Breast epithelium (tissue), 4 donors: Measurements from ENCODE around the gene ARHGAP10. TPM values are rescaled to one million over a fixed set of nuclear protein-coding genes. Genes with fewer than 3 reads are reported as not detected.

Source experiments
- DNase-seq, 2 donors: peaks; one replicate each; pipeline ENCODE4 v3.0.0-alpha.2; 2019; ENCODE audit warnings: low spot score in 2 of 2
- H3K27ac ChIP-seq, 2 donors: fragments of 200-600 bp; sonication (generic) in 1 of 2; one replicate each; pipeline ENCODE4 v1.5.1; 2016 to 2019; ENCODE audit warnings: mild to moderate bottlenecking in 1 of 2
- H3K27me3 ChIP-seq, 2 donors: fragments of 200-600 bp; sonication (generic) in 1 of 2; one replicate each; pipeline versions ENCODE4 v1.5.1 to v1.6.0; 2017 to 2019; ENCODE audit warnings: control low read depth in 1 of 2, mild to moderate bottlenecking in 1 of 2
- H3K36me3 ChIP-seq: fragments of 200-600 bp; one replicate; pipeline ENCODE4 v1.5.1; 2019
- H3K4me1 ChIP-seq, 2 donors: fragments of 200-600 bp; sonication (generic); one replicate each; pipeline ENCODE4 v1.5.1; 2016 to 2019; ENCODE audit warnings: control low read depth in 1 of 2
- H3K4me3 ChIP-seq, 3 donors: fragments of 200-600 bp; sonication (generic); 1 replicate in 2 of 3; 2 replicates in 1 of 3; pipeline ENCODE4 v1.5.1; 2016 to 2019; ENCODE audit warnings: mild to moderate bottlenecking in 3 of 3, moderate library complexity in 2 of 3
- H3K9me3 ChIP-seq, 2 donors: fragments of 200-600 bp; sonication (generic) in 1 of 2; one replicate each; pipeline ENCODE4 v1.5.1; 2016 to 2019; ENCODE audit warnings: control low read depth in 1 of 2
- POLR2A ChIP-seq: fragments of 450-650 bp; IDR thresholded peaks from one replicate; pipeline ENCODE4 v1.6.1; 2016; ENCODE audit warnings: antibody characterized with exemption, mild to moderate bottlenecking, moderate library complexity
- POLR2AphosphoS5 ChIP-seq, 3 donors: sonication (generic); formaldehyde crosslinking; IDR thresholded peaks; one replicate each; pipeline ENCODE4 v1.6.1; 2017; ENCODE audit warnings: antibody characterized with exemption in 3 of 3
- intact Hi-C: fragments of 100-400 bp; cut with DNase I; formaldehyde crosslinking; loops from one replicate; pipeline ENCODE4 v1.15.1; 2023; ENCODE audit warnings: low total_unique reads
- total RNA-seq, 3 donors: library from RNA; depleted of rRNA; stranded (reverse); fragments of >200 nt; gene quantifications; one replicate each; pipeline ENCODE4 v1.1.0, GENCODE V29; 2016
- TF ChIP-seq, protein P1 (sequence below), 3 donors: fragments of 450-650 bp; IDR thresholded peaks; one replicate each; pipeline ENCODE4 v1.5.1; 2016 to 2017; ENCODE audit warnings: antibody characterized with exemption in 3 of 3, mild to moderate bottlenecking in 3 of 3, moderate library complexity in 3 of 3

The ARHGAP10 gene
- total RNA-seq, 3 donors from 2014 or later: 49.5 to 138 (median 62.6) TPM

DNA sequence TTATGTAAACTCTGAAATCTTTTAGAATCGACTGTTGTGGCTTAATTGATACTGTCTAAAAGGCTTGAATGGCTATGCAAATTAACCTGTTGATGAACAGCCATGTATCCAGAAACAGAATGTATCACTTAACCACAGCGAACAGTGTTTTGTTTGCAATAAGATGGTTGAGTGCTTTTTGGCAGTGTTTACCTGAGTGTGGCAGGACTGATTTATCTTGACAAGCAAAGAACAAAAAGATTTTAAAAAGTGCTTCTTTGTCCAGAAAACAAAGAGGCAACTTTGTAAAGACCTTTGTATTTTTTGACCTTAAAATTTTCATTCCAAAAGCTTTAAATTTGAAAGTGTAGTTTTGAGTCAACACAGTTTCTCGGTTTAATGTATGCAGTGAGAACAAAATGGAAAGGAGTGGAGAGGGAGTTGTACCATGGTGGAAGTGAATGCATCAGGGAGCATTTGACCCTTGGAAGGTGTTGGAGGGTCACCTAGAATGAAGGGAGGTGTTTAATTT, 18.0 kb downstream of the ARHGAP10 start:
- H3K27ac ChIP-seq: no peak overlapping the region
- TF ChIP-seq POLR2AphosphoS5 (IDR thresholded peaks at IDR 0.05) (no peak), POLR2A (no peak)
- TF ChIP-seq, protein P1, sequence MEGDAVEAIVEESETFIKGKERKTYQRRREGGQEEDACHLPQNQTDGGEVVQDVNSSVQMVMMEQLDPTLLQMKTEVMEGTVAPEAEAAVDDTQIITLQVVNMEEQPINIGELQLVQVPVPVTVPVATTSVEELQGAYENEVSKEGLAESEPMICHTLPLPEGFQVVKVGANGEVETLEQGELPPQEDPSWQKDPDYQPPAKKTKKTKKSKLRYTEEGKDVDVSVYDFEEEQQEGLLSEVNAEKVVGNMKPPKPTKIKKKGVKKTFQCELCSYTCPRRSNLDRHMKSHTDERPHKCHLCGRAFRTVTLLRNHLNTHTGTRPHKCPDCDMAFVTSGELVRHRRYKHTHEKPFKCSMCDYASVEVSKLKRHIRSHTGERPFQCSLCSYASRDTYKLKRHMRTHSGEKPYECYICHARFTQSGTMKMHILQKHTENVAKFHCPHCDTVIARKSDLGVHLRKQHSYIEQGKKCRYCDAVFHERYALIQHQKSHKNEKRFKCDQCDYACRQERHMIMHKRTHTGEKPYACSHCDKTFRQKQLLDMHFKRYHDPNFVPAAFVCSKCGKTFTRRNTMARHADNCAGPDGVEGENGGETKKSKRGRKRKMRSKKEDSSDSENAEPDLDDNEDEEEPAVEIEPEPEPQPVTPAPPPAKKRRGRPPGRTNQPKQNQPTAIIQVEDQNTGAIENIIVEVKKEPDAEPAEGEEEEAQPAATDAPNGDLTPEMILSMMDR (IDR thresholded peaks at IDR 0.05): no peak

DNA sequence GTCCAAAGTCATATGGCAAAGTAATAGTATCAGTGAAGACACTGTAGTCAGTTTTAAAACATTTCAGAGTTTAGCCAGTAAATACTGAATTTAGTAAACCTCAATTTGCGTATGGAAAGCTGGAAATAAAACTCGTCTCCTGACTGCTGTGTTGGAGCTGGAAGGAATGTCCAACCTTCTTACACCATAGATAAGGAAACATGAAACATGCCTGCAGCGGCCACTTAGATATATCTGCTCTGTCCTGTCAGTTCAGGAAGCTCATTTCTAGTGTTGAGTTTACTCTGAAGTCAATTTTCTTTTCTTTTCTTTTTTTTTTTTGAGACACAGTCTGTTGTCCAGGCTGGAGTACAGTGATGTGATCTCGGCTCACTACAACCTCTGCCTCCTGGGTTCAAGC, 21.2 kb downstream of the ARHGAP10 start:
- H3K4me3 ChIP-seq: no peak overlapping the region
- no peak overlapping the region for H3K27ac ChIP-seq
- H3K36me3 ChIP-seq: no peaks in the 10 kb centered on the region
- no peak for DNase-seq
- intact Hi-C loops: no loop called here
- TF ChIP-seq POLR2AphosphoS5 (IDR thresholded peaks at IDR 0.05) (no peak), POLR2A (no peak)
- TF ChIP-seq, protein P1 (IDR thresholded peaks at IDR 0.05): no peak
- H3K4me1 ChIP-seq: no peaks in the 10 kb centered on the region
- no peaks in the 10 kb centered on the region for H3K27me3 ChIP-seq
- no peaks in the 10 kb centered on the region for H3K9me3 ChIP-seq

More for the DNA sequence above, 18.0 kb downstream of the ARHGAP10 start:
- Histone ChIP-seq H3K4me1 (no peaks in the 10 kb centered on the region), H3K36me3 (no peaks in the 10 kb centered on the region), H3K4me3 (no peak overlapping the region), H3K9me3 (no peaks in the 10 kb centered on the region), H3K27me3 (no peaks in the 10 kb centered on the region)
- intact Hi-C loops: no loop called here
- no peak for DNase-seq

DNA sequence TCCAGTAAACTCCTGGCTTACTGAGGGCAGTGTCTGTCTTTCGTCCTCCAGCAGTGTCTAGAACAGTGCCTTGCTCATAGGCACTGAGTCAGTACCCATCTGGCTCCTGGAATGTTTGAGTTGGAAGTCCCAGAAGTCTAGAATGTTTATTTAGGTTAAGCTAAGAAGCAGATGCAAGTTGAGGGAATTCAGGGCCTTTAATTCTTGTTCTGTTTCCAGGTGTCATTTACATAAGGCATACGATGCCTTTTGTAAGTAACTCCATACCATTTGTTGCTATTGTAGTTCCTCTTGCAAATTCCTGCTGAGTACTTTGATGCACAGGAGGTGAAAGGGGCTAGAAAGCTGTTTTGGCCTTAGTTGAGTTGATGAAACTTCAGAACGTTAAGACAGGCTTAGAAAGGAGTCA, 22.2 kb downstream of the ARHGAP10 start:
- Histone ChIP-seq H3K27me3 (no peaks in the 10 kb centered on the region), H3K36me3 (no peaks in the 10 kb centered on the region), H3K4me3 (no peak overlapping the region), H3K9me3 (no peaks in the 10 kb centered on the region), H3K27ac (no peak overlapping the region), H3K4me1 (no peaks in the 10 kb centered on the region)
- TF ChIP-seq POLR2AphosphoS5 (IDR thresholded peaks at IDR 0.05) (no peak), POLR2A (no peak)
- TF ChIP-seq, protein P1 (IDR thresholded peaks at IDR 0.05): no peak
- no peak for DNase-seq
- intact Hi-C loops: no loop called here

DNA sequence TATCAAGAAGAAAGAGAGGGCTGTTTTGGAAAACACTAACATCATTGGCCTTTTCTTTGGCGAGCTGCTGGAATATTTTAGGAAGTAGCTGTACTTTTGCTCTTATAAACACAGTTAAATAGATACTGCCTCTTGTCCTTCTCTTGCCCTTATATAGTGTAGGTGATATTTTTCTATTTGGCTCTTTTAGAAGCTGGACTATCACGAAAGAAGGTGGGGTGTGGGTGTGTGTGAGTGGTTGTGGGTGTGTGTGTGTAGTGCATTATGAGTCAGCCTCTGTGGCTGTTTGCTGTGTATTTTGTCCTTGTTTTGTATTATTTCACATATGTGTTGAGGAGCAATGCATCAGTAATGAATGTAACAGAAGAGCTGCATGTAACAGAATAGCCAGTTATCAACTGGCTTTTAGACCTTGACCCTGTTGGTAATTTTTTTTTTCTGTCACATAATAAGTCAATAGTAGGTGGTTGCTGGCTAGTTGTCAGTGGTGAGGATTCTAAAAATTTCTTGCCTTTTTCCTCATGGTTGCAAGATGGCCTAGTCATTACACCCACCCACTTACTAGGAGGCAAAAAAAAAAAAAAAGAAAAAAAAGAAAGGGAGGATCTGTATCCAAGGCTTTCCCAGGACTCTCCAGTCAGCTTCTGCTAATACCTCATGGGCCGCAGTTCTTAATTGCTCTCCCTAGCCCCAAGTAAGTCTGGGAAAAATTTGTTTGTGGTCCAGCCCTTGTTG, 23.8 kb downstream of the ARHGAP10 start:
- intact Hi-C loops: no loop called here
- no peak for DNase-seq
- H3K9me3 ChIP-seq: no peaks in the 10 kb centered on the region
- no peak overlapping the region for H3K4me3 ChIP-seq
- no peaks in the 10 kb centered on the region for H3K27me3 ChIP-seq
- no peaks in the 10 kb centered on the region for H3K4me1 ChIP-seq
- no peak for TF ChIP-seq POLR2A
- TF ChIP-seq, protein P1 (IDR thresholded peaks at IDR 0.05): no peak
- TF ChIP-seq POLR2AphosphoS5 (IDR thresholded peaks at IDR 0.05): no peak
- H3K36me3 ChIP-seq: no peaks in the 10 kb centered on the region
- H3K27ac ChIP-seq: peak overlapping the region; percentile 30 to 45

DNA sequence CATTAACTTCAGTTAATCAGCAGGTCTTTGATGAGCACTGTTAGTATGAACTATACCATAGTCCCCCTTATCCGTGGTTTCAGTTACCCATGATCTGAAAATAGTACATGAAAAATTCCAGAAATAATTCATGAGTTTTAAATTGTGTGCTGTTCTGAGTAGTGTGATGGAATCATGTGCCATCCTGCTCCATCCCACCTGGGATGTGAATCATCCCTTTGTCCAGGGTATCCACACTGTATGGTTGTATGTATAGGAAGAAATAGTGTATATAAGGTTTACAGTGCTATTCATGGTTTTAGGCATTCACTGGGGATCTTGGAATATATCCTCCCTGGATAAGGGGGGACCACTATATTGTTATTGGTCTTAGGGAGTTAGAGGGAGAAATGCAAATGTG, 24.5 kb downstream of the ARHGAP10 start:
- no peak for TF ChIP-seq POLR2A
- TF ChIP-seq, protein P1 (IDR thresholded peaks at IDR 0.05): no peak
- TF ChIP-seq POLR2AphosphoS5 (IDR thresholded peaks at IDR 0.05): no peak
- intact Hi-C loops: no loop called here
- Histone ChIP-seq H3K27ac (peak overlapping the region; percentile 30 to 40), H3K4me3 (no peak overlapping the region), H3K4me1 (no peaks in the 10 kb centered on the region), H3K36me3 (no peaks in the 10 kb centered on the region), H3K27me3 (no peaks in the 10 kb centered on the region), H3K9me3 (no peaks in the 10 kb centered on the region)
- DNase-seq: no peak
